ENCODE data around the gene EPS8L1. TPM values are rescaled to one million over a fixed set of nuclear protein-coding genes. Genes with fewer than 3 reads are reported as not detected.

EPS8L1 gene
- total RNA-seq, 1 donor from 2014 or later = 7.9 TPM

GRCh38 chr19:55046975-55047622, 28.6 kb upstream of the EPS8L1 start:
- H3K27me3 Mint-ChIP-seq (ENCODE audit: low read depth) = no peaks in the 10 kb centered on the region
- no peaks in the 10 kb centered on the region for H3K4me1 Mint-ChIP-seq (ENCODE audit: low read depth)

DNA sequence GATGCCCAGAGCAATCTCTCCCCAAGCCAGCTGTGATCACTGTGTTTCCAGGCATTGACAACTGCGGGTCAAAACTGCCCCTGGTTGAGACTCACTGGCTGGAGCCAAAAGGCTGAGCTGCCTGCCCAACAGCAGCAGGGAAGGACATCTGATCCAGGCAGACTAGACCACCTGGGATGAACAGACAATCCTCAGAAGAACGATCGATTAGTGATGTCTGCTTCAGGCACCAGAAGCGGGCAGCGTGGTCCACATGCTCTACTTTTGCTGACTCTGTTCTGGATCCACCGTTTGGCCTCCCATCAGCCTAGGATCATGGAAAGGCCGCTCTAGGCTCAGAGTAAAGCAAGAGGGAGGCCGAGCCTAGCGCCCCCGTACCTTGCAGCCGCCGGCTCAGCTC, 27.7 kb upstream of the EPS8L1 start:
- no peak overlapping the region for H3K27ac Mint-ChIP-seq (ENCODE audit: unreplicated experiment)
- no peak for DNase-seq (ENCODE audit: low spot score)
- H3K9me3 Mint-ChIP-seq (ENCODE audit: low read depth) = no peaks in the 10 kb centered on the region
- H3K27me3 Mint-ChIP-seq (ENCODE audit: low read depth) = no peaks in the 10 kb centered on the region
- no peak overlapping the region for H3K4me3 Mint-ChIP-seq (ENCODE audit: unreplicated experiment)
- H3K36me3 Mint-ChIP-seq (ENCODE audit: low read depth) = peaks cover 21% of the 10 kb centered on the region
- H3K4me1 Mint-ChIP-seq (ENCODE audit: low read depth) = no peaks in the 10 kb centered on the region
- TF ChIP-seq, protein P1, sequence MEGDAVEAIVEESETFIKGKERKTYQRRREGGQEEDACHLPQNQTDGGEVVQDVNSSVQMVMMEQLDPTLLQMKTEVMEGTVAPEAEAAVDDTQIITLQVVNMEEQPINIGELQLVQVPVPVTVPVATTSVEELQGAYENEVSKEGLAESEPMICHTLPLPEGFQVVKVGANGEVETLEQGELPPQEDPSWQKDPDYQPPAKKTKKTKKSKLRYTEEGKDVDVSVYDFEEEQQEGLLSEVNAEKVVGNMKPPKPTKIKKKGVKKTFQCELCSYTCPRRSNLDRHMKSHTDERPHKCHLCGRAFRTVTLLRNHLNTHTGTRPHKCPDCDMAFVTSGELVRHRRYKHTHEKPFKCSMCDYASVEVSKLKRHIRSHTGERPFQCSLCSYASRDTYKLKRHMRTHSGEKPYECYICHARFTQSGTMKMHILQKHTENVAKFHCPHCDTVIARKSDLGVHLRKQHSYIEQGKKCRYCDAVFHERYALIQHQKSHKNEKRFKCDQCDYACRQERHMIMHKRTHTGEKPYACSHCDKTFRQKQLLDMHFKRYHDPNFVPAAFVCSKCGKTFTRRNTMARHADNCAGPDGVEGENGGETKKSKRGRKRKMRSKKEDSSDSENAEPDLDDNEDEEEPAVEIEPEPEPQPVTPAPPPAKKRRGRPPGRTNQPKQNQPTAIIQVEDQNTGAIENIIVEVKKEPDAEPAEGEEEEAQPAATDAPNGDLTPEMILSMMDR (IDR thresholded peaks at IDR 0.05) = no peak

More at GRCh38 chr19:55046975-55047622, 28.6 kb upstream of the EPS8L1 start:
- no peaks in the 10 kb centered on the region for H3K9me3 Mint-ChIP-seq (ENCODE audit: low read depth)
- H3K4me3 Mint-ChIP-seq (ENCODE audit: unreplicated experiment) = no peak overlapping the region
- TF ChIP-seq, protein P1 (IDR thresholded peaks at IDR 0.05) = no peak
- peak; percentile 79 for DNase-seq (ENCODE audit: low spot score)
- H3K36me3 Mint-ChIP-seq (ENCODE audit: low read depth) = peaks cover 26% of the 10 kb centered on the region
- no peak overlapping the region for H3K27ac Mint-ChIP-seq (ENCODE audit: unreplicated experiment)

DNA sequence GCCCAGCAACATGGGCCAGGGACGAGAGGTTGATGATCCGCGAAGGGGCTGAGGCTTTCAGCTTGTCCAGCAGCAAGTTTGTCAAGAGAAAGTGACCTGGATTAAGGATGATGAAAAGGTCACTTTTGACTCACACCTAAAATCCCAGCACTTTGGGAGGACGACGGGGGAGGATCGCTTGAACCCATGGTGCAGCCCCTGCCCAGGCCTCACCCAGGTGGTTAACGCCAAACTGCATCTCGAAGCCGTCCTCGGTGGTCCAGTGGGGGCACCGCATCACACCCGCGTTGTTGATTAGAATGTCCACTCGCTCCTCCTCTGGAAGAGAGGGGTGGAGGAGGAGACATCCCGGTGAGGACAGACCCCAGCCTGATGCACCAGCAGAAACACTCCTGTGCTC, 27.2 kb upstream of the EPS8L1 start:
- no peak overlapping the region for H3K27ac Mint-ChIP-seq (ENCODE audit: unreplicated experiment)
- no peaks in the 10 kb centered on the region for H3K4me1 Mint-ChIP-seq (ENCODE audit: low read depth)
- H3K27me3 Mint-ChIP-seq (ENCODE audit: low read depth) = no peaks in the 10 kb centered on the region
- no peak overlapping the region for H3K4me3 Mint-ChIP-seq (ENCODE audit: unreplicated experiment)
- no peak for DNase-seq (ENCODE audit: low spot score)
- no peaks in the 10 kb centered on the region for H3K9me3 Mint-ChIP-seq (ENCODE audit: low read depth)
- TF ChIP-seq, protein P1 (IDR thresholded peaks at IDR 0.05) = no peak
- peaks cover 24% of the 10 kb centered on the region for H3K36me3 Mint-ChIP-seq (ENCODE audit: low read depth)

- Mint-ChIP-seq H3K9me3 (ENCODE audit: low read depth) (no peaks in the 10 kb centered on the region), H3K27ac (ENCODE audit: unreplicated experiment) (no peak overlapping the region), H3K4me1 (ENCODE audit: low read depth) (no peaks in the 10 kb centered on the region), H3K36me3 (ENCODE audit: low read depth) (peaks cover 24% of the 10 kb centered on the region), H3K27me3 (ENCODE audit: low read depth) (no peaks in the 10 kb centered on the region), H3K4me3 (ENCODE audit: unreplicated experiment) (no peak overlapping the region)
- no peak for DNase-seq (ENCODE audit: low spot score)
- TF ChIP-seq, protein P1 (IDR thresholded peaks at IDR 0.05) = no peak
Measured at GRCh38 chr19:55050749-55051532, 24.7 kb upstream of the EPS8L1 start.

DNA sequence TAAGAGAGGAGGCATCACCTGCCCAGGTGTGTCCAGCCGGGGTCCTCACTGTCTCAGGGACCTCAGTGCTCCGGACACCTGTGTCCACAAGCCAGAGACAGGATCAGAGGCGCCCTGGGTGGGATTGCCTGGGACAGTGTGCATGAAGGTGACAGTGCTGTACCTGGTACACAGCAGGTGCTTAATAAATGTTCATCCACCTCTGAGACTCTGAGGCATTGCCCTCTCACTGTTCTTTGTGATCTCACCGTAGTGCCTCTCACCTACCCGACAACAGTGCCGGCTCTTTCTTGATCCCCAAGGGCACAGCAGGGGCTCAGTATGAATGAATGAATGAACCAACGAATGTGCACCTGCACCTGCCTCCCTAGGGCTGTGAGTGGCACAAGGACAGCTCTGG, 21.9 kb upstream of the EPS8L1 start:
- Mint-ChIP-seq H3K4me3 (ENCODE audit: unreplicated experiment) (no peak overlapping the region), H3K9me3 (ENCODE audit: low read depth) (no peaks in the 10 kb centered on the region), H3K27me3 (ENCODE audit: low read depth) (no peaks in the 10 kb centered on the region), H3K36me3 (ENCODE audit: low read depth) (peaks cover 31% of the 10 kb centered on the region), H3K27ac (ENCODE audit: unreplicated experiment) (no peak overlapping the region), H3K4me1 (ENCODE audit: low read depth) (no peaks in the 10 kb centered on the region)
- TF ChIP-seq, protein P1 (IDR thresholded peaks at IDR 0.05) = no peak
- no peak for DNase-seq (ENCODE audit: low spot score)
